Memory B cell (primary cell): ENCODE results near the gene CELF4.

Experiments
- ATAC-seq: fragments of 150-1000 bp; cut with Tn5 transposase; 2 replicates; pipeline ENCODE4 v1.10.0; 2021; ENCODE audit warnings: low read depth, mild to moderate bottlenecking, moderate library complexity
- DNase-seq, 2 donors: peaks; one replicate each; pipeline ENCODE4 v3.0.0; 2022; ENCODE audit warnings: low spot score in 2 of 2
- H3K27ac Mint-ChIP-seq: one replicate; pipeline ENCODE4 v1.8.0; 2022; ENCODE audit warnings: mild to moderate bottlenecking, moderate library complexity, mixed read lengths
- H3K27me3 Mint-ChIP-seq: one replicate; pipeline ENCODE4 v1.8.0; 2022; ENCODE audit warnings: mixed read lengths
- H3K36me3 Mint-ChIP-seq: one replicate; pipeline ENCODE4 v1.8.0; 2022; ENCODE audit warnings: mild to moderate bottlenecking, mixed read lengths
- H3K4me1 Mint-ChIP-seq: one replicate; pipeline ENCODE4 v1.8.0; 2022; ENCODE audit warnings: mixed read lengths
- H3K4me3 Mint-ChIP-seq: one replicate; pipeline ENCODE4 v1.8.0; 2022; ENCODE audit warnings: mild to moderate bottlenecking, moderate library complexity, mixed read lengths
- H3K9me3 Mint-ChIP-seq: one replicate; pipeline ENCODE4 v1.8.0; 2022; ENCODE audit warnings: mixed read lengths

The CELF4 gene

GRCh38 chr18:37302519-37302918 lies 263.1 kb downstream of the CELF4 start:
- ATAC-seq: no peak
- Mint-ChIP-seq H3K36me3 (no peaks in the 10 kb centered on the region), H3K27ac (no peak overlapping the region), H3K27me3 (peaks cover 8% of the 10 kb centered on the region), H3K9me3 (no peaks in the 10 kb centered on the region), H3K4me3 (no peak overlapping the region), H3K4me1 (no peaks in the 10 kb centered on the region)
- no peak for DNase-seq

DNA sequence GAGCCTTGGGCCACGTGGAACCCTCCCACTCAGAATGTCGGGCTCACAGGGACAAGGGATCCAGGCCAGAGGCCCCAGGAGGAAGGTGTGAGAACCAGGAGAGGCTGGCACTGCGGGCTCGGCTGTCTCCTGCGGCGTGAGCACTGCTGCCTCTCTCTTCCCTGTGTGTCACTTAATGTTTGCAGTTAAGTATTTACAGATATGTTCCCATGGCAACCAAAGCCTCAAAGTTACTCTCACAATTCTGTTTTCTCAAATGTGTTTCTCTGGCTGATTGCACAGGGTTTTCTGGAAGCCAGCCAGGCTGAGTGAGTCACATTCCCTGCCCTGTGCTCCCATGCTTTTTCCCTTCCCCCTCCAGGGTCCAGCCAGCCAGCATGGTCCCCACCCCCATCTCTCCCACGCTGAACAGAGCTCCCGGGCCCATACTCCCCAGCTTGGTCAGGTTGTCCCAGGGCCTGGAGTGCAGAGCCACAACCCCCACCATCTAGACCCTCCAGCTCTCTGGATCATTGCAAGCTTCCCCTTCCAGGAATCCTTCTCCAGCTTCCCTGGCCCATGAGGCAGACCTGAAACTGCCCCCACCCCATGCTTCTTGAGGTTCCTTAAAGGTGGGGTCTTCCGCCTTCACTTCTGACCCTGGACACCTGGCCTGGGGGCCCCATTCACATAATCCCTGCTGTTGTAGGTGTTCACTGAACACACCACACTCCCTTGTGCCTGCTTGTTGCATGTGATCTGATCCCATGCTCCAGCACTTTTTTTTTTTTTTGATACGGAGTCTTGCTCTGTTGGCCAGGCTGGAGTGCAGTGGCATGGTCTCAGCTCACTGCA lies 265.9 kb downstream of the CELF4 start:
- H3K4me1 Mint-ChIP-seq: no peaks in the 10 kb centered on the region
- H3K36me3 Mint-ChIP-seq: no peaks in the 10 kb centered on the region
- no peaks in the 10 kb centered on the region for H3K9me3 Mint-ChIP-seq
- H3K27me3 Mint-ChIP-seq: peaks cover 8% of the 10 kb centered on the region
- H3K27ac Mint-ChIP-seq: no peak overlapping the region
- no peak for ATAC-seq
- no peak for DNase-seq
- H3K4me3 Mint-ChIP-seq: no peak overlapping the region

- H3K27ac Mint-ChIP-seq: no peak overlapping the region
These were observed 266.8 kb downstream of the CELF4 start for GRCh38 chr18:37298816-37299215.

GRCh38 chr18:37297106-37297505 lies 268.5 kb downstream of the CELF4 start:
- H3K9me3 Mint-ChIP-seq: no peaks in the 10 kb centered on the region
- peaks cover 6% of the 10 kb centered on the region for H3K27me3 Mint-ChIP-seq
- ATAC-seq: no peak
- no peaks in the 10 kb centered on the region for H3K36me3 Mint-ChIP-seq
- H3K4me1 Mint-ChIP-seq: no peaks in the 10 kb centered on the region
- no peak for DNase-seq
- no peak overlapping the region for H3K27ac Mint-ChIP-seq
- H3K4me3 Mint-ChIP-seq: no peak overlapping the region

More at GRCh38 chr18:37298816-37299215, 266.8 kb downstream of the CELF4 start:
- H3K9me3 Mint-ChIP-seq: no peaks in the 10 kb centered on the region
- peaks cover 8% of the 10 kb centered on the region for H3K27me3 Mint-ChIP-seq
- no peak for ATAC-seq
- no peaks in the 10 kb centered on the region for H3K4me1 Mint-ChIP-seq
- no peaks in the 10 kb centered on the region for H3K36me3 Mint-ChIP-seq
- no peak for DNase-seq
- H3K4me3 Mint-ChIP-seq: no peak overlapping the region

DNA sequence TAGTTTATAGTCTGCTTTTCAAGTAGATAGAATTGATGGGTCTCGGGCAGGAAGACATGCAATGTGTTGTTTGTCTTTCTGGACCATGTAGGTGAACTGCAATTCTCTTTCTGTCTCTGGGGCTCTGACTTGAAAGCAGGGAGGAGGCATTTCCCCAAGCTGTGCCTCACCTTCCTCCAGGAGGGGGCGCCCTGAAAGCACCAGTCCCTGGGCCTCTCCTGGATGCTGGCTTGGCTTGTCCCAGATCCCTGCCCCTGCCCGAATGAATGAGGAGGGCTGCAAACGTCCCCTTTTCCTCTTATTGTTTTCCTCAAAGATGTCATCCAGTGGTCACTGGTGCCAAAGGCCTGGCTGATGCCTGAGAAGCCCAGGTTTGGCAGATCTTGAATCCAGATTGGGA lies 270.6 kb downstream of the CELF4 start:
- H3K9me3 Mint-ChIP-seq: no peaks in the 10 kb centered on the region
- no peaks in the 10 kb centered on the region for H3K36me3 Mint-ChIP-seq
- DNase-seq (no peak), ATAC-seq (no peak)
- H3K27ac Mint-ChIP-seq: no peak overlapping the region
- no peak overlapping the region for H3K4me3 Mint-ChIP-seq
- H3K4me1 Mint-ChIP-seq: no peaks in the 10 kb centered on the region
- H3K27me3 Mint-ChIP-seq: peaks cover 3% of the 10 kb centered on the region

DNA sequence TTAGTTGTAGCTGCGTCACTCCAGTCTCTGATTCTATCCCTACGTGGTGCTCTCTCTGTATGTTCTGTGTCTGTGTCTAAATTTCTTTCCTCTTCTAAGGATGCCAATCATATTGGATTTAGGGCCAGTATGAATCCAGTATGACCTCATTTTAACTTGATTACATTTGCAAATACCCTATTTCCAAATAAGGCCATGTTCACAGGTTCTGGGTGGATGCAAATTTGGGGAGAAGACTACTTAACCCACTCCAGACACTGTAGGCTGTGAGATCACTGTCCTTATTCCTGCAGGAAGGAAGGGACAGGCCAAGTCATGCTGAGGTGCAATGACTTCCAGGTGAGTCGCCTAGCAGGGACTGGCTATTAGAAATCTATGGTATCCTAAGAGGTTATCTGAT lies 272.2 kb downstream of the CELF4 start:
- no peak overlapping the region for H3K4me3 Mint-ChIP-seq
- H3K27me3 Mint-ChIP-seq: peaks cover 1% of the 10 kb centered on the region
- no peak for ATAC-seq
- no peaks in the 10 kb centered on the region for H3K36me3 Mint-ChIP-seq
- no peak for DNase-seq
- H3K9me3 Mint-ChIP-seq: no peaks in the 10 kb centered on the region
- H3K4me1 Mint-ChIP-seq: no peaks in the 10 kb centered on the region
- H3K27ac Mint-ChIP-seq: no peak overlapping the region

GRCh38 chr18:37289423-37289822 lies 276.2 kb downstream of the CELF4 start:
- no peak overlapping the region for H3K4me3 Mint-ChIP-seq
- no peaks in the 10 kb centered on the region for H3K9me3 Mint-ChIP-seq
- H3K27me3 Mint-ChIP-seq: peaks cover 1% of the 10 kb centered on the region
- no peaks in the 10 kb centered on the region for H3K36me3 Mint-ChIP-seq
- H3K4me1 Mint-ChIP-seq: no peaks in the 10 kb centered on the region
- no peak for DNase-seq
- no peak for ATAC-seq
- H3K27ac Mint-ChIP-seq: no peak overlapping the region

GRCh38 chr18:37287601-37288000 lies 278.0 kb downstream of the CELF4 start:
- H3K27ac Mint-ChIP-seq: no peak overlapping the region
- DNase-seq: no peak
- no peaks in the 10 kb centered on the region for H3K4me1 Mint-ChIP-seq
- H3K36me3 Mint-ChIP-seq: no peaks in the 10 kb centered on the region
- peaks cover 5% of the 10 kb centered on the region for H3K27me3 Mint-ChIP-seq
- no peak overlapping the region for H3K4me3 Mint-ChIP-seq
- peaks cover 3% of the 10 kb centered on the region for H3K9me3 Mint-ChIP-seq
- no peak for ATAC-seq

- no peak overlapping the region for H3K27ac Mint-ChIP-seq
- peaks cover 3% of the 10 kb centered on the region for H3K9me3 Mint-ChIP-seq
- H3K4me3 Mint-ChIP-seq: no peak overlapping the region
These were observed 278.8 kb downstream of the CELF4 start for GRCh38 chr18:37286801-37287200.

DNA sequence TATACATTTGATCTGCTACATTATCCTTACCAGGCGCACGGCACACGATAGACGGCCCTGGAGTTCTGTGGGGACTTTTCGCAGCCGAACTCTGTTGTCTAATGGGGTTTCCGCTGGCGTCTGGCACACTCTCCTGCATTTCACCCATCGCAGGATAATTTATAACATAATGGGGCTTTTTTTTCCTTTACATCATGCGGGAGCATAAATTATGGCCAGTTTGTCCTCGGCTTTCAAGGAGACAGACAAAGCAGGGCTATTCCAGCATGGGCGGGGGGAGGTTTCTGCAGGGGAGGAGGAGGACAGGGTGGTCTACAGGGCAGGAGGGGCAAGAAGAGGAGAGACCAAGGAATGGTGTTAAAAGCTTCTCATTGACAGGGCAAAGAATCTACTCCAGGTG lies 279.8 kb downstream of the CELF4 start:
- DNase-seq: no peak
- ATAC-seq: no peak
- no peaks in the 10 kb centered on the region for H3K4me1 Mint-ChIP-seq
- no peaks in the 10 kb centered on the region for H3K36me3 Mint-ChIP-seq
- H3K27ac Mint-ChIP-seq: no peak overlapping the region
- H3K9me3 Mint-ChIP-seq: peaks cover 3% of the 10 kb centered on the region
- peaks cover 5% of the 10 kb centered on the region for H3K27me3 Mint-ChIP-seq
- H3K4me3 Mint-ChIP-seq: no peak overlapping the region

More at GRCh38 chr18:37286801-37287200, 278.8 kb downstream of the CELF4 start:
- DNase-seq (no peak), ATAC-seq (no peak)
- H3K36me3 Mint-ChIP-seq: no peaks in the 10 kb centered on the region
- peaks cover 5% of the 10 kb centered on the region for H3K27me3 Mint-ChIP-seq
- H3K4me1 Mint-ChIP-seq: no peaks in the 10 kb centered on the region

DNA sequence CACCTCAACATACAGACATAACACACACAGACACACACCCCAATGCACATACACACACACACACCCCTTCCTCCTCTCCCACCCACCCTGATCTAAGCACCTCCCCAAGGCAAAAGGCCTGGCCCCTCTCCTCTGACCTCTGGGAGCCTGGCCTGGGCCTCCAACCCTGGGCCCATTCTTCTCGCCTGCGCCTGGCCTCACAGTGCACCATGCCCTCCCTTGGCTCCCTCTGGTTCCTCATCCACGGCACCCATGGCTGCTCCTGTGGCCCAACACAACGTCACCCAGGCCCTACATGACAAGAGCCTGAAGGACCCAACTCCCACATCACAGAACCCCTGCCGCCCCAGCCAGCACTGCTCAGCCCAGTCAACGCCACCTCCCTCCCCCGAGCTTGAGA lies 281.3 kb downstream of the CELF4 start:
- Mint-ChIP-seq H3K27me3 (peaks cover 4% of the 10 kb centered on the region), H3K4me1 (no peaks in the 10 kb centered on the region), H3K36me3 (no peaks in the 10 kb centered on the region), H3K9me3 (peaks cover 3% of the 10 kb centered on the region), H3K27ac (no peak overlapping the region), H3K4me3 (no peak overlapping the region)
- DNase-seq: no peak
- ATAC-seq: no peak

DNA sequence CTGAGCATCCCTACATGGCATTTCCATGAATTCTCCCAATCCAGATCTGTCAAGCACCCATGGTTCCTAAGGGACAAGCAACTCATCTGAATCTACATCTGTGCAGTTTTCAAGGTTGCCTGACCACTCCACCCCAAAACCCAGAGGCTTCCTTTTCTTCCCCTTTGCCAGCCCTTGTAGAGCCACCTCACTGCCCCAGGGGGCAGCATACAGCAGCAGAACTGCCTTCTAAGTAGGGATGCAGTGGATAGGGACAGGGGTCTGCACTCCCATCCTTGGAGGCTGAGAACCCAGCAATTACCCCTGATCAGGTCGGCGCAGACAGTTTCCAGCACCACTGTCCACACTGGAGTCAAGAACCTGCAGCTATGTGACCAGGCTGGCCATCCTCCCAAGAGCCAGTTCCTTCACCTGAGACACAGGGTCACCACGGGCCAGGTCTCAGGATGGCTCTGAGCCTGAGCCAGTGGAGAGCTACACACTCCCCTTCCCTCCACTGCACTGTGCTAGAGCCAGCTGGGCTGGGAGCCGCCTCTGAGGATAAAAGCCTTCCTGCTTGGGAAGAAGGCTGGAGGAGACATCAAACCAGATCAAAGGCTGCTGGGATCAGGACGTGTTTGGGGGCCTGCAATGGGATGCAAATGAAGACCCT lies 283.1 kb downstream of the CELF4 start:
- H3K27ac Mint-ChIP-seq: no peak overlapping the region
- no peak for ATAC-seq
- no peak for DNase-seq
- no peak overlapping the region for H3K4me3 Mint-ChIP-seq
- no peaks in the 10 kb centered on the region for H3K4me1 Mint-ChIP-seq
- H3K9me3 Mint-ChIP-seq: peaks cover 3% of the 10 kb centered on the region
- peaks cover 5% of the 10 kb centered on the region for H3K27me3 Mint-ChIP-seq
- no peaks in the 10 kb centered on the region for H3K36me3 Mint-ChIP-seq

GRCh38 chr18:37280701-37281393 lies 284.8 kb downstream of the CELF4 start:
- Mint-ChIP-seq H3K27ac (no peak overlapping the region), H3K4me3 (no peak overlapping the region), H3K4me1 (no peaks in the 10 kb centered on the region), H3K9me3 (peaks cover 3% of the 10 kb centered on the region), H3K27me3 (peaks cover 8% of the 10 kb centered on the region), H3K36me3 (no peaks in the 10 kb centered on the region)
- DNase-seq (no peak), ATAC-seq (no peak)

GRCh38 chr18:37277804-37278203 lies 287.8 kb downstream of the CELF4 start:
- no peaks in the 10 kb centered on the region for H3K9me3 Mint-ChIP-seq
- ATAC-seq (no peak), DNase-seq (no peak)
- H3K27ac Mint-ChIP-seq: no peak overlapping the region
- H3K4me3 Mint-ChIP-seq: no peak overlapping the region
- no peaks in the 10 kb centered on the region for H3K4me1 Mint-ChIP-seq
- peaks cover 14% of the 10 kb centered on the region for H3K27me3 Mint-ChIP-seq
- no peaks in the 10 kb centered on the region for H3K36me3 Mint-ChIP-seq
